HG02763 (cell line): ENCODE data around the gene SLC7A10.
"Not testable (repeated sequence)": the region's sequence is repeated elsewhere in the genome, so short reads cannot be mapped to it uniquely, and the experiment has no call there.

Experiments
- ATAC-seq: cut with Tn5 transposase; IDR thresholded peaks from one replicate; pipeline ENCODE4 v1.9.1; 2021; ENCODE audit warnings: mild to moderate bottlenecking, moderate library complexity; ENCODE audit not compliant: unreplicated experiment

The SLC7A10 gene

GRCh38 chr19:33204136-33204973 is 21.3 kb downstream of the SLC7A10 start:
- ATAC-seq = no peak

DNA sequence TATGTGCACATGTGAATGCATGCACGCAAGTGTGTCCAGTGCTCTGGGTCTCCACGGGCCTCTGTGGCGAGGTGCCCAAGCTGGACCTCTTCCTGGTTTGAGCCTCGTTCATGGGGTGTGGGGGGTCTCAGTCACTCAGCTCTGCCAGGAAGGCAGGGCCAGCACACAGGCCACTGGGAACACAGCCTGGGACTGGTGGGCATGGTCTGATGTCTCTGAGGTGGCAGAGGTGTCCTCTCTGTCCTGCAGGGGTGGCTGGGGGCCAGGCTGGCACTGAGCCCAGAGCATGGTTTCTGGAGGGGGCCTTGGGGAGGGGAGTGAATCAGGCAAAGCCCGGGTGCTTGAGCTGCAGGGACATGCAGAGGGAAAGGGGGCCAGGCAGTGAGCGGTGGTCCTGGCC is 22.1 kb downstream of the SLC7A10 start:
- ATAC-seq = no peak

DNA sequence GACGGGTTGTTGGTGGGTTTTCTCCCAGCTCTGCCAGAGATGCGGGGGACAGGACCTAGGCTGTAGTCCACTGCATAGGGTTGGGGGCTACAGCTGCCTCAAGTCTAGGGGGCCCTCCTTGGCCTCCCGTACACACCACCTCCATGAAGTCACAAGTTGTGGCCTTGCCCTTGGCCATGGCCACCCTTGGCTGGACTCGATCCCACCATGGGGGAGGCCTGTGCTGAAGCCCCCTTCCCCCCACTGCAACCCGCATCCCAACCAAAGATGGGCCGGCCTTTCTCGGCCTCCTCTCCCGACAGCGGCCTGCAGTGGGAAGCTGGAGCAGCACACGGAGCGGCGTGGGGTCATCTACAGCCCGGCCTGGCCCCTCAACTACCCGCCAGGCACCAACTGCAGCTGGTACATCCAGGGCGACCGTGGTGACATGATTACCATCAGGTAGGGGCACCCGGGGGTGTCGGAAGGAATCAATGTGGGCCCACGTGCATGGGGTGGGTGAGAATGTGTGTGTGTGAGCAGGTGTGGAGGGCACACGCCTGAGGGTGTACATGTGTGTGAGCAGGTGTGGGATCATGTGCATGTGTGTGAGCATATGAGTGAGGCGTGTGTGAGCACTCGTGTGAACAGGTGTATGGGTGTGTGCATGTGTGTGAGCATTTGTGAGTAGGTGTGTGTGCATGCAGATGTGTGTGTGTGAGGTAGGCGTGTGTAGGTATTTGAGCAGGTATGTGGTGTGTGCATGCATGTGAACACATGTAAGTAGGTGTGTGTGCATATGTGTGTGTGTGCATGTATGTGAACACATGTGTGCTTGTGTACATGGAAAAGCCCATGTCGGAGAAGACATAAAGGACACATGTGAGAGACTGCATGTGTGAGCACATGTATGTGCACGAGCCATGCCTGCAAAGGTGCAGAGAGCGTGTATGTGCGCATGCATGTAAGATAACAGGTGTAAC is 22.8 kb downstream of the SLC7A10 start:
- no peak for ATAC-seq

DNA sequence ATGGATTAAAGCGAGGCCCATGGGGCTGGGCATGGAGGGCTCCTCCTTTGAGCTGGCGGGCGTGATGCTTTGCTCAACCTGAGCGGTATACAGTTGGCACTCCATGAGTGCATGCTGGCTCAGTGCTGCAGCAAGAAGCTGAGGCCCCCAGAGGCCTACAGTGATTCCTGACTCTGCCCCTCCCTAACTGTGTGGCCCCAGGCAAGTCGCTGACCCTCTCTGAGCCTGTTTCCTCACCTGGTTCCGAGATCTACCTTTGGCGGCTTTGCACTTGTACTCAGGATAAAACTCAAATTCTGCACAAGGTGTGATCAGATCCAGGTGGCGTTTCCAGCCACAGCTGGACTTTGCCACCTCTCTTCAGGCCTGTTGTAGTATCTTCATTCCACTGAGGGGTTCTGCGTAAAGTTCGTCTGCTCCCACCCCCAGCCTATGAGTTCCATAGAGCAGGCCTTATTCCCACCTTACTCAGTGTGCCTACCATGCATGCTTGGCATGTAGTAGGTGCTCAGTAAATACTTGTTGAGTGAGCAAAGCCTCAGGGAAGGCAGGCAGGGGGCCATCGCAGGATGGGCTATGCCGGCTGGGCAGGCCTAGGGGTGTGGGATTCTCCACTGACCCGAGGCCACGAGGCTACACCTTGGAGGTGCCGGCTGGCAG is 23.6 kb downstream of the SLC7A10 start:
- ATAC-seq = no peak

DNA sequence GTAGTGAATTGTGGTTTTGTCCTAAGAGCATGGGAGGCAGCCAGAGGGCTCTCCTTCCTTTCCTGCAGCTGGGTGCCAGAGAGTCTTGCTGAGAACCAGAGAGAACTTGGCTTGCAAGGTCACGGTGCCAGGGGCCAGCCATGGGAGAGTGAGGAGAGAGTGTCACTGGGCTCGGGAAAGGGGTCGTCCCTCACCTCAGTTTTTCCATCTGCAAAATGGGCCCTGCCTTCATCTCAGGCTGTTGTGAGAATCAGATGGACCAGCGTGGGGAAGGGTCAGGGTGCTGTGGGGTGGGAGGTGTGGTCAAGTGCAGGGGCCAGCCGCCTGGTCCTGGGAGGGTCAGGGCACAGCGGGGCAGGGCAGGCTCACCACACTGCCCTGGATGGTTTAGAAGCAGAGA is 24.2 kb downstream of the SLC7A10 start:
- no peak for ATAC-seq

- no peak for ATAC-seq
These were observed 26.0 kb downstream of the SLC7A10 start for GRCh38 chr19:33199441-33200265.

- no peak for ATAC-seq
These were observed 27.5 kb downstream of the SLC7A10 start for GRCh38 chr19:33198169-33198568.

DNA sequence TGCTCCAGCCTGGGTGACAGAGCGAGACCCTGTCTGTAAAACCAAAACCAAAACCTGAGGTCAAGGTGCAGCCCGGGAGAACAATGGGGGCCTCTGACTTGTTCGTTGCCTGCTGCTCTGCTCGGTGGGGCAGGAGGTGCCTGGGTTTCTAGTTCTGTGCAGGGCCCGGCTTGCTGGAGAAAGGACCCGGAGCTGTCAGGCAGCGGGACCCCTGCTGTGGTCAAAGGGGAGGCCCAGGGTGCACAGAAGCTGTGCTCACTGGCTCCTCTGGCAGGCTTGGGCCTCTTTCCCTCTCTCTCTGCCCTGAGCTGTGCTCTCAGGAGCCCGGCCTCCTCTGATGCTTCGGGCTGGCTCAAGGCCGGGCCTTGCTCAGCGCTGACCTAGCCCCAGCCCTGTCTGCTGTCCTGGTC is 28.1 kb downstream of the SLC7A10 start:
- no peak for ATAC-seq

DNA sequence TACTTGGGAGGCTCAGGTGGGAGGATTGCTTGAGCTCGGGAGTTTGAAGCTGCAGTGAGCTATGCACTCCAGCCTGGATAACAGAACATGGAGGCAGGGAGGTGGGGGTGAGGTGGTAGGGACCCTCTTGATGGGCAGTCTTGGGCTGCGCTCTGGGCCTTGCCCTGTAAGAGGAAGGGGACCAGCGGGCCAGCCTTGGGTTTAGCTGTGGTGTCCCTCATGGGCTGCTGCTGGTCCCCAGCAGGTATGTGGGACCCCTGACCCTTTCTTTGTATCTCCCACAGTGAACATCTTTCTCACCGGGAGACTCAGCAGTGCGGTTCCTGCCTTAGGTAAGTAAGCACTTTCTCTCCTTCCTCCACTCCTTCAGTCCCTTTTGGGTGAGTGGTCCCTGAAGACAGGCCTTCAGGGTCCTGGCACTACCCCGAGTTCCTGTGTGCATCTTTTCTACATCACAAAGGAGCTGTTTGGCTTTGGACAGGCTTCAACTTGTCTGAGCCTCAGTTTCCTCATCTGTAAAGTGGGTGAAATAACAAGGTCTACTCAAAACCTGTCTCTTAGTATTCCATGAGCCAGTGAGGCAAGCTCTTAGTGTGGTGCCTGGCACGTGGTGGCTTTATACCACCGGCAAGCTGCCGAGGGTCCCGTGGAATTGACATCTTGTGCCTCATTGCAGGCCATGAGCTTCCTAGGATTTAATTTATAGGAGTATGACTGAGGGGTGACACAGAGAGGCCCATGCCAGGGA is 29.0 kb downstream of the SLC7A10 start:
- no peak for ATAC-seq

DNA sequence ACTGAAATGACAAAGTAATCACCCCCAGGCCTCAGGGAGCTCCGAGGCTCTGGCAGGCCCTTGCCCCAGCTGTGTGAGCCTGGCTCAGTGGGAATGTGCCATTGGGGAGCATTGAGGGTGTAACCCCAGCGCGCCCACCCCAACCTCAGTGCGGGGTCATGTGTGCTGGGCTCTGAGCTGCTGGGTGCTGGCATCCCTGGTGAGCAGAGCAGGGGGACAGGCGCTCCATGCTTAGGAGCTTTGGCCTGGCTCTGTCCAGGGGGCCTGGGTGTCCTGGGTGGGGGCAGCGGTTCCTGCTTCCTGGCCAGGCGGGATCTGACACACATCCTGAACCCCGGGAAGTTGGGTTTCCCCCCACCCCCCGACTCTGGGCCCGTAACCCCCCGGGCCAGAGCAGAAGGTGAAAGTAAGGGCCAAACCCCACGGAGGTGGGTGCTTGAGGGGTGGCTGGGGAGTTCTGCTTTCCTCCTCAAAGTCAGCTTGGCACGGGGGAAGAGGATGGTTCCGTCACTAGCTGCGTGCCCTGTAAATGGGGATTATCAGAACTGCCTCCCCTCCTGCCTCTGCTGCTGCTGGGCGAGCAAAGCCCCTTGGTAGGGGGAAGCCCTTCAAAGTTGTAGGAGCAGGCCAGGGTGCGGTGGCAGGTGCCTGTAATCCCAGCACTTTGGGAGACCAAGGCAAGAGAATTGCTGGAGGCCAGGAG is 29.9 kb downstream of the SLC7A10 start:
- ATAC-seq = no peak

DNA sequence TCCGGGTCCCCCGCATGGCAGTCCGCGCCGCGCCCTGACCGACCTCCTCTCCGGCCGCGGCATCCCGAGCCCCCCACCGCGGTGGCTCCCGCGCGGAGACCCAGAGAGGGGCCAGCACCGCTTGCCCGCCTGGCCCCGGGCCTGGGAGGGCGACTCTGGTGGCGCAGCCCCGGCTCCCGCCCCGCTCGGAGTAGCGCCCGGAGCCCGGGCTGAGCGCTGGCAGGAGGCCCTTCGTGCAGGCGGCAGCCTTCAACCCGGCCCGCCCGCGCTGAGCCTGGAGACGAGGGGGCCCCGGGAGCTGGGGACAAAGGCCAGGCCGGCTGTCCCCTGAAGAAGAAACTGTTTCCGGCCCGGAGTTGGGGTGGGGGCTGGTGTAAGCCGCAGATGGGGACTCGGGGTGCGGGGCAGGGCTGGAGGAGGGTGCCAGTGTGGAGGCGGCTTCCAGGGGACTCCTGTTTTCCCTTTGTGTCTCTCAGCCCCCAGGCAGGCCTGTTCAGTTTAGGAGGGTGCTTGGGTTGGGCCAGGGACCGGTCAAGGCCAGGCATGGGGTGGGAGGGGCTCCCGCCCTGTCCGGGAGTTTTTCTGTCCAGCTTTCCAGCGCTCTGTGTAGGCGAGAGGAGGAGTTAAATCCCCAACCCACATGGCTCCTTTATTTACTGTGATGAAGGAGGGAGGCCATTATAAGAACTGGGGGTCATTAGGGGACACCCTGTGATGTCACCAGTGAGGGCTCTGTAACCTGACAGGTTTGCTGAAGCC is 30.6 kb downstream of the SLC7A10 start:
- ATAC-seq = no peak

- ATAC-seq = no peak
These were observed 31.1 kb downstream of the SLC7A10 start for GRCh38 chr19:33194532-33194885.

DNA sequence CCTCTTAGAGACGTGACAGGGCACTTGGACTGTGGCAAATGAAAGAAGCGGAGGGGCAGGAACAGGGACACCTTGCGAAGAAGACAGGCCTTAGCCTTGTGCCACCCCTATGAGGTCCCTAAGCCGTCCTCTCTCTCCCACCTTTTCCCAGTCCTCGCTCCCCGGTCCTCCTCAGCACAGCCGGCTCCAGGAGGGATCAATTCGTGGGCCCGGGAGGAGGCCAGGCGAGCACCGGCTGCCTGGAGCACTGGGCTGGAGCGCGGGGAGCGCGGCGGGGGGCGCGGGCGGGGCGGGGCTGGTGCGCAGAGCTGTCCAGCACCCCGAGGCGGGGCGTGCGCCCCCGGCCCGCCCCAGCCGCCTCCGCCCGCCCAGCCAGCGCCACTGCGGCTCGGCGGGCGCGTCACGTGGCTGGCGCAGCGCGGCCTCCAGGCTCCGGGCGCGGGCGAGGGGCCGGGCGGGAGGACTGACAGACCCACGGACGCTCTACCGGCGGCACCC is 31.7 kb downstream of the SLC7A10 start, which contains the start of gene LRP3:
TSS of gene LRP3 (plus strand) at position 466 of the 498 bp plus-strand sequence. CDS start 456 bp downstream, outside the sequence.
- ATAC-seq = no peak

DNA sequence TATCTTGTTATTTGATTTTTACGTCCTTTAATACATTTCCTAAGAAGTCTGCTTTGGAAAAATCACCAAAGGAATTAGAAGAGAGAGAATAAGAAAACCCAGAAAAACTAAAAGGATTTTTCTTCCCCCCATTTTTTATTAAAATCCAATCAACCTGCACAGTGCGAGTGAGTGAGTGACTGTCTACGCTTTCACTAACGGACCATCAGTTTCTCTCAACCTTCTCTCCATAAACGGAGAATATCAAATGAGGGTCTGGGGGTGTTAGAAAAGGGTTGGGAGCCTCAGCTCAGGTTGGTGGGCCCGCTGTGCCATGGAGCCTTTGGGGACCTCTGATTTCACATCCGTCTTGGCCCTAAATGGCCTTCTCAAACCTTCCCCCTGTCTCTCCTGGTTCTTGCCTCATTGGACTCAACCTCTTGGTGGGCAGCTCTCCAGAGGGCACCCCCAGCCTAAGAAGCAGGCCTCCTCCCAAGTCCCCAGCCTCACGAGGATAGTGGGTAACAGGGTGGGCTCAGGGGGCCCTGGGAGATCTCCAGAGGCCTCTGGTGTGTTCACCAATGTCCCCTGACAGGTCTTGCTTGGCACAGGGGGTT is 32.3 kb downstream of the SLC7A10 start:
- no peak for ATAC-seq

GRCh38 chr19:33192010-33192409 is 33.6 kb downstream of the SLC7A10 start:
- ATAC-seq = no peak

DNA sequence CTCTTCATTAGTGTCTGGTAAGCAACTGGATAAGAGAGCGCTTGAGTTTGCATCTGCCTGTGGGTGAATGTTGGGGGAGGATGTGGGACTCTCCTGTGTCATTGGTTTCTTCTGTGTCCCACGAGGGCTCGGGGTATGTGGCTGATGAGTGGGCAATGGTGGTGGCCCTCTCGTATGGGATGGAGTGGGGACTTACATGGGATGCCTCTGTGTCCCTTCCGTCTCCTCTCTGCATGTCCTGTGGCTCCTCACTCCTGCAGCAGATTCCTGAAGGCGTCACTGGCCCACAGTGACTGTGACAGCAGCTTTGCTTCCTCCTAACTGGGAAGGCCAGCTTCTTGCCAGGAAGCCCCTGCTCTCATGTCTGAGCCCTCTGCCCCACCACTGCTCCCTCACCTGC is 34.1 kb downstream of the SLC7A10 start:
- ATAC-seq = no peak

DNA sequence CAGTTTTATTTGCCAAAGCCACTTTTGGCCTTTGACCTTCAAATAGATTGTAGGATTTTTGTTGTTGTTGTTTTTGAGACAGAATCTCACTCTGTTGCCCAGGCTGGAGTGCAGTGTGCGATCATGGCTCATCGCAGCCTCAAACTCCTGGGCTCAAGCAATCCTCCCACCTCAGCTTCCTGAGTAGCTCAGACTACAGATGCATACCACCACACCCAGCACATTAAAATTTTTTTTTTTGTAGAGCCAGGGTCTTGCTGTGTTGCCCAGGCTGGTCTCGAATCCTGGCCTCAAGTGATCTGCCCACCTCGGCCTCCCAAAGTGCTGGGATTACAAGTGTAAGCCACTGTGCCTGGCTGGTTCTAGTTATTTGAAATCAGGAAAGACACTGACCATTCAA is 34.6 kb downstream of the SLC7A10 start:
- ATAC-seq = not testable (repeated sequence)

DNA sequence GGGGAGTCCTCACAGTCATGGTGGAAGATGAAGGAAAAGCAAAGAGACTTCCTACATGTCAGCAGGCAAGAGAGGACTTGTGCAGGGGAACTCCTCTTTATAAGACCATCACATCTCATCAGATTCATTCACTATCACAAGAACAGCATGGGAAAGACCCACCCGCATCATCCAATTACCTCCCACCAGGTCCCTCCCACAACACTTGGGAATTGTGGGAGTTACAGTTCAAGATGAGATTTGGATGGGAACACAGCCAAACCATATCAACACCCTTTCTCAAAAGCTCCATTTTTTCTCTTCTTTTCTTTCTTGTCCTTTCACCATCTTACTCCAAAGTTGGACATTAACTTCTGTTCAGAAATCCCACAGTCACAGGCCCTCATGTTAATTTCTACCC is 36.2 kb downstream of the SLC7A10 start:
- ATAC-seq = no peak
